IMR-90 (cell line): ENCODE data around the gene FRMD4B. TPM values are rescaled to one million over a fixed set of nuclear protein-coding genes. Genes with fewer than 3 reads are reported as not detected.

Experiments
- ATAC-seq: fragments of 200-7000 bp; cut with Tn5 transposase; 2 replicates; pipeline ENCODE4 v1.9.1; 2020; ENCODE audit warnings: low read depth, mild to moderate bottlenecking, moderate library complexity
- BruUV-seq: library from RNA; stranded (reverse); fragments of 400-500 nt; replicated peaks from 2 replicates; lab custom pipeline; 2021; lab: Mats Ljungman, UMichigan
- CTCF ChIA-PET: fragments of 300-600 bp; formaldehyde crosslinking; extraction: SDS; loops from one replicate; lab custom pipeline; 2021; ENCODE audit warnings: antibody characterized with exemption; lab: Yijun Ruan, JAX
- POLR2A ChIA-PET: fragments of 300-600 bp; sonication (Branson Sonifier 250); formaldehyde crosslinking; loops from one replicate; lab custom pipeline; 2022; ENCODE audit warnings: antibody characterized with exemption; ENCODE audit not compliant: unreplicated experiment; lab: Charles Lee
- DNase-seq: peaks from one replicate; pipeline ENCODE4 v3.0.0; 2013
- H2AFZ ChIP-seq: replicated peaks from 2 replicates; pipeline ENCODE3; 2013; ENCODE audit warnings: low read length, mild to moderate bottlenecking; ENCODE audit not compliant: poor library complexity
- H2AK5ac ChIP-seq: 2 replicates; pipeline ENCODE4 v1.6.1; 2013; ENCODE audit warnings: low read depth, low read length, inconsistent platforms
- H2AK9ac ChIP-seq: replicated peaks from 2 replicates; pipeline ENCODE3; 2013; ENCODE audit warnings: mild to moderate bottlenecking, low read depth, low read length, moderate library complexity; ENCODE audit not compliant: poor library complexity
- H2BK120ac ChIP-seq: 2 replicates; pipeline ENCODE4 v1.6.1; 2013; ENCODE audit warnings: low read depth, low read length, inconsistent platforms
- H2BK15ac ChIP-seq: 3 replicates; pipeline ENCODE4 v1.6.1; 2013; ENCODE audit warnings: low read depth, low read length, inconsistent platforms
- H2BK20ac ChIP-seq: 2 replicates; pipeline ENCODE4 v1.6.1; 2013; ENCODE audit warnings: low read depth, mild to moderate bottlenecking, inconsistent platforms, low read length, moderate library complexity
- H2BK5ac ChIP-seq: 2 replicates; pipeline ENCODE4 v1.6.1; 2013; ENCODE audit warnings: mild to moderate bottlenecking, low read depth, low read length, inconsistent platforms; ENCODE audit not compliant: poor library complexity, severe bottlenecking
- H3K14ac ChIP-seq: replicated peaks from 2 replicates; pipeline ENCODE4 v1.6.1; 2013; ENCODE audit warnings: low read depth, low read length, inconsistent platforms
- H3K18ac ChIP-seq: 2 replicates; pipeline ENCODE4 v1.6.1; 2013; ENCODE audit warnings: low read depth, low read length, control low read depth
- H3K23ac ChIP-seq: 2 replicates; pipeline ENCODE4 v1.6.1; 2013; ENCODE audit warnings: low read depth, low read length, inconsistent platforms
- H3K27ac ChIP-seq: 2 replicates; pipeline ENCODE4 v1.5.1; 2013; ENCODE audit warnings: mild to moderate bottlenecking, control low read depth, low read length; ENCODE audit not compliant: insufficient read depth
- H3K27me3 ChIP-seq: 2 replicates; pipeline ENCODE4 v1.6.1; 2013; ENCODE audit warnings: low read length; ENCODE audit not compliant: control insufficient read depth, insufficient read depth
- H3K36me3 ChIP-seq: 2 replicates; pipeline ENCODE4 v1.6.1; 2013; ENCODE audit warnings: low read length, mixed read lengths; ENCODE audit not compliant: control insufficient read depth, insufficient read depth
- H3K4ac ChIP-seq: 2 replicates; pipeline ENCODE4 v1.6.1; 2013; ENCODE audit warnings: low read depth, low read length, inconsistent platforms
- H3K4me1 ChIP-seq: 2 replicates; pipeline ENCODE4 v1.6.1; 2013; ENCODE audit warnings: low read length, mixed read lengths; ENCODE audit not compliant: control insufficient read depth, insufficient read depth
- H3K4me2 ChIP-seq: 2 replicates; pipeline ENCODE4 v1.6.1; 2013; ENCODE audit warnings: low read depth, mild to moderate bottlenecking, control low read depth, low read length, moderate library complexity
- H3K4me3 ChIP-seq: 2 replicates; pipeline ENCODE4 v1.5.1; 2013; ENCODE audit warnings: low read depth, mild to moderate bottlenecking, control low read depth, low read length, moderate library complexity; ENCODE audit not compliant: insufficient read depth
- H3K56ac ChIP-seq: 2 replicates; pipeline ENCODE4 v1.6.1; 2013; ENCODE audit warnings: low read length, inconsistent platforms; ENCODE audit not compliant: insufficient read depth; ENCODE audit errors: extremely low read depth
- H3K79me1 ChIP-seq, 2 experiments: 2 replicates each; pipeline ENCODE4 v1.6.1; 2013; ENCODE audit warnings: low read length in 2 of 2, inconsistent platforms in 1 of 2, low read depth in 1 of 2
- H3K9ac ChIP-seq: 2 replicates; pipeline ENCODE4 v1.6.1; 2013; ENCODE audit warnings: low read depth, low read length, control low read depth
- H3K9me1 ChIP-seq: 2 replicates; pipeline ENCODE4 v1.6.1; 2013; ENCODE audit warnings: low read length, inconsistent platforms; ENCODE audit not compliant: insufficient read depth
- H3K9me3 ChIP-seq: 2 replicates; pipeline ENCODE4 v1.6.1; 2013; ENCODE audit warnings: low read length; ENCODE audit not compliant: control insufficient read depth, insufficient read depth
- H4K20me1 ChIP-seq: 2 replicates; pipeline ENCODE4 v1.6.1; 2013; ENCODE audit warnings: low read length, inconsistent platforms; ENCODE audit not compliant: insufficient read depth
- H4K5ac ChIP-seq: 2 replicates; pipeline ENCODE4 v1.6.1; 2013; ENCODE audit warnings: mild to moderate bottlenecking, low read depth, low read length, control low read depth
- H4K8ac ChIP-seq, 2 experiments: 2 replicates each; pipeline ENCODE4 v1.6.1; 2013; ENCODE audit warnings: low read depth in 2 of 2, low read length in 2 of 2, control low read depth in 1 of 2, inconsistent platforms in 1 of 2
- H4K91ac ChIP-seq: 2 replicates; pipeline ENCODE4 v1.6.1; 2013; ENCODE audit warnings: low read depth, low read length, inconsistent platforms; ENCODE audit not compliant: insufficient read depth
- BHLHE40 ChIP-seq: fragments of 150-350 bp; IDR thresholded peaks from 2 replicates; pipeline ENCODE4 v1.6.1; 2016; ENCODE audit warnings: mild to moderate bottlenecking, low read depth, low read length
- CEBPB ChIP-seq: IDR thresholded peaks from 2 replicates; pipeline ENCODE4 v1.6.1; 2012; ENCODE audit warnings: low read depth, low read length, improper control_type of control experiment
- CHD1 ChIP-seq: IDR thresholded peaks from 2 replicates; pipeline ENCODE4 v1.6.1; 2012; ENCODE audit warnings: low read depth, low read length, improper control_type of control experiment
- FOS ChIP-seq: fragments of 150-350 bp; IDR thresholded peaks from 2 replicates; pipeline ENCODE4 v1.6.1; 2016; ENCODE audit warnings: low read depth, low read length
- MAFK ChIP-seq: IDR thresholded peaks from 2 replicates; pipeline ENCODE4 v1.6.1; 2012; ENCODE audit warnings: low read depth, low read length, improper control_type of control experiment
- MAZ ChIP-seq: IDR thresholded peaks from 2 replicates; pipeline ENCODE4 v1.6.1; 2012; ENCODE audit warnings: low read depth, mild to moderate bottlenecking, low read length, improper control_type of control experiment, moderate library complexity, borderline replicate concordance
- MXI1 ChIP-seq: IDR thresholded peaks from 2 replicates; pipeline ENCODE4 v1.6.1; 2012; ENCODE audit warnings: low read depth, mild to moderate bottlenecking, low read length, moderate library complexity, borderline replicate concordance
- NFE2L2 ChIP-seq: fragments of 150-350 bp; IDR thresholded peaks from 2 replicates; pipeline ENCODE4 v1.6.1; 2016; ENCODE audit warnings: low read depth, mild to moderate bottlenecking, low read length
- POLR2A ChIP-seq: IDR thresholded peaks from 2 replicates; pipeline ENCODE4 v1.6.1; 2012; ENCODE audit warnings: mild to moderate bottlenecking, low read depth, low read length
- RAD21 ChIP-seq: IDR thresholded peaks from 2 replicates; pipeline ENCODE4 v1.6.1; 2012; ENCODE audit warnings: low read length, improper control_type of control experiment
- RCOR1 ChIP-seq: IDR thresholded peaks from 2 replicates; pipeline ENCODE4 v1.6.1; 2012; ENCODE audit warnings: mild to moderate bottlenecking, low read length, improper control_type of control experiment; ENCODE audit not compliant: insufficient replicate concordance
- RFX5 ChIP-seq: IDR thresholded peaks from 2 replicates; pipeline ENCODE4 v1.8.0; 2012; ENCODE audit warnings: low read depth, mild to moderate bottlenecking, low read length, moderate library complexity
- SMC3 ChIP-seq: fragments of 150-350 bp; IDR thresholded peaks from 2 replicates; pipeline ENCODE4 v1.6.1; 2016; ENCODE audit warnings: low read depth, mild to moderate bottlenecking, antibody characterized with exemption, low read length, moderate library complexity
- WGBS, 2 experiments: methylation state at CpG; one replicate each; pipeline versions ENCODE4 v1.1.5 to v1.1.7; 2013; ENCODE audit warnings: missing lambda C conversion rate in 2 of 2; ENCODE audit not compliant: insufficient read length in 1 of 2; ENCODE audit errors: extremely low coverage in 2 of 2; 5-methylcytosine and 5-hydroxymethylcytosine counted together
- dilution Hi-C: fragments of 300-500 bp; cut with HindIII; formaldehyde crosslinking; loops from one replicate; pipeline ENCODE4 v1.14.3; 2018; ENCODE audit warnings: low sequenced_read_pairs; ENCODE audit not compliant: unreplicated experiment
- in situ Hi-C: fragments of 300-500 bp; cut with MboI; formaldehyde crosslinking; loops from 3 replicates; pipeline ENCODE4 v1.14.3; 2019; ENCODE audit warnings: low sequenced_read_pairs, inconsistent platforms, mixed read lengths
- intact Hi-C: fragments of 100-400 bp; cut with micrococcal nuclease; formaldehyde crosslinking; loops from 2 replicates; pipeline ENCODE4 v1.10.0; 2022
- polyA plus RNA-seq, 3 experiments: library from polyadenylated mRNA; depleted of rRNA; stranded (reverse); fragments of >200 nt; gene quantifications; 2 replicates each; pipeline ENCODE4 v1.2.3, GENCODE V29; 2012; ENCODE audit warnings: low replicate concordance in 1 of 3
- total RNA-seq: library from RNA; depleted of rRNA; stranded (reverse); fragments of >200 nt; gene quantifications from 2 replicates; pipeline ENCODE4 v1.2.3, GENCODE V29; 2012
- TF ChIP-seq, protein P1 (sequence below): fragments of 150-350 bp; IDR thresholded peaks from 2 replicates; pipeline ENCODE4 v1.6.1; 2017; ENCODE audit warnings: mild to moderate bottlenecking, antibody characterized with exemption, low read length, low read depth
- TF ChIP-seq, protein P2 (sequence below): conservative IDR thresholded peaks from 2 replicates; pipeline ENCODE4 v1.5.1; 2012; ENCODE audit warnings: mild to moderate bottlenecking, low read depth, low read length, improper control_type of control experiment
- TF ChIP-seq, protein P3 (sequence below): fragments of 150-350 bp; IDR thresholded peaks from 2 replicates; pipeline ENCODE4 v1.6.1; 2016; ENCODE audit warnings: low read depth, mild to moderate bottlenecking, low read length, moderate library complexity, borderline replicate concordance

Gene FRMD4B
- total and polyA plus RNA-seq, 2 of the 4 experiments (the other 2 are of a cell fraction): 0.14 to 0.36 TPM

DNA sequence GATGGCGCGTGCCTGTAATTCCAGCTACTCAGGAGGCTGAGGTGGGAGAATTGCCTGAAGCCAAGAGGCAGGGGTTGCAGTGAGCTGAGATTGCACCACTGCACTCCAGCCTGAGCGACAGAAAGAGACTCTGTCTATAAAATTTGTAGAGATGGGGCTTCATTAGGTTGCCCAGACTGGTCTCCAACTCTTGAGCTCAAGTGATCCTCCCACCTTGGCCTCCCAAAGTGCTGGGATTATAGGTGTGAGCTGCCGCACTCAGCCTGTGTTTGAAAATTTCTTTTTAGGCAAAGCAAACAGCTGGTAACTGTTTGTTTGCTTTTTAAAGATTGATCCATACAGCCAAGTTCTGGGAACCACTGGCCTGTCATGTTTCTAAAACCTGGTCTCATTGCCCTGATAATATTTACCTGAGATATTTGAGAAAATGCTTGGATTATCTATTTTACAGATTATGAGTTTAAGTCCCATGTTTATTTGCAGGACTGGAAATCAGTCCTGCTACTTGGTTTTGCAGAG, 199.3 kb downstream of the FRMD4B start:
- no TSS peak for BruUV-seq

More for the DNA sequence above, 199.3 kb downstream of the FRMD4B start:
- intact Hi-C loops (no loop called here), in situ Hi-C loops (no loop called here), dilution Hi-C loops (no loop called here)
- DNase-seq (no peak), ATAC-seq (no peak)
- H2AK5ac ChIP-seq: no peak overlapping the region
- WGBS, 2 experiments: no CpG with 5 or more reads among the region's 4 CpGs
- no peak overlapping the region for H2BK5ac ChIP-seq
- H3K56ac ChIP-seq: no peak overlapping the region
- no peaks in the 10 kb centered on the region for H3K9me1 ChIP-seq
- no peak overlapping the region for H4K5ac ChIP-seq
- H3K27ac ChIP-seq: no peak overlapping the region
- peaks cover 4% of the 10 kb centered on the region for H3K4me1 ChIP-seq
- no peak overlapping the region for H2AK9ac ChIP-seq
- H2BK20ac ChIP-seq: no peak overlapping the region
- no peaks in the 10 kb centered on the region for H3K36me3 ChIP-seq
- no peak overlapping the region for H4K91ac ChIP-seq
- H3K23ac ChIP-seq: no peak overlapping the region
- no peak overlapping the region for H3K4me3 ChIP-seq
- no peak overlapping the region for H3K4ac ChIP-seq
- H3K14ac ChIP-seq: no peak overlapping the region
- no peak overlapping the region for H2BK15ac ChIP-seq
- no peak overlapping the region for H3K4me2 ChIP-seq
- no peak overlapping the region for H3K18ac ChIP-seq
- H3K9me3 ChIP-seq: no peaks in the 10 kb centered on the region
- TF ChIP-seq CHD1: no peak
- no peak for TF ChIP-seq POLR2A
- TF ChIP-seq, protein P1, sequence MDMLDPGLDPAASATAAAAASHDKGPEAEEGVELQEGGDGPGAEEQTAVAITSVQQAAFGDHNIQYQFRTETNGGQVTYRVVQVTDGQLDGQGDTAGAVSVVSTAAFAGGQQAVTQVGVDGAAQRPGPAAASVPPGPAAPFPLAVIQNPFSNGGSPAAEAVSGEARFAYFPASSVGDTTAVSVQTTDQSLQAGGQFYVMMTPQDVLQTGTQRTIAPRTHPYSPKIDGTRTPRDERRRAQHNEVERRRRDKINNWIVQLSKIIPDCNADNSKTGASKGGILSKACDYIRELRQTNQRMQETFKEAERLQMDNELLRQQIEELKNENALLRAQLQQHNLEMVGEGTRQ: no peak
- TF ChIP-seq RAD21: no peak
- TF ChIP-seq FOS: no peak
- TF ChIP-seq NFE2L2: no peak
- TF ChIP-seq RFX5: no peak
- no peak for TF ChIP-seq BHLHE40
- TF ChIP-seq, protein P2, sequence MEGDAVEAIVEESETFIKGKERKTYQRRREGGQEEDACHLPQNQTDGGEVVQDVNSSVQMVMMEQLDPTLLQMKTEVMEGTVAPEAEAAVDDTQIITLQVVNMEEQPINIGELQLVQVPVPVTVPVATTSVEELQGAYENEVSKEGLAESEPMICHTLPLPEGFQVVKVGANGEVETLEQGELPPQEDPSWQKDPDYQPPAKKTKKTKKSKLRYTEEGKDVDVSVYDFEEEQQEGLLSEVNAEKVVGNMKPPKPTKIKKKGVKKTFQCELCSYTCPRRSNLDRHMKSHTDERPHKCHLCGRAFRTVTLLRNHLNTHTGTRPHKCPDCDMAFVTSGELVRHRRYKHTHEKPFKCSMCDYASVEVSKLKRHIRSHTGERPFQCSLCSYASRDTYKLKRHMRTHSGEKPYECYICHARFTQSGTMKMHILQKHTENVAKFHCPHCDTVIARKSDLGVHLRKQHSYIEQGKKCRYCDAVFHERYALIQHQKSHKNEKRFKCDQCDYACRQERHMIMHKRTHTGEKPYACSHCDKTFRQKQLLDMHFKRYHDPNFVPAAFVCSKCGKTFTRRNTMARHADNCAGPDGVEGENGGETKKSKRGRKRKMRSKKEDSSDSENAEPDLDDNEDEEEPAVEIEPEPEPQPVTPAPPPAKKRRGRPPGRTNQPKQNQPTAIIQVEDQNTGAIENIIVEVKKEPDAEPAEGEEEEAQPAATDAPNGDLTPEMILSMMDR: no peak
- no peak for TF ChIP-seq MXI1
- no peak for TF ChIP-seq CEBPB
- TF ChIP-seq SMC3: no peak
- TF ChIP-seq RCOR1: no peak
- TF ChIP-seq, protein P3, sequence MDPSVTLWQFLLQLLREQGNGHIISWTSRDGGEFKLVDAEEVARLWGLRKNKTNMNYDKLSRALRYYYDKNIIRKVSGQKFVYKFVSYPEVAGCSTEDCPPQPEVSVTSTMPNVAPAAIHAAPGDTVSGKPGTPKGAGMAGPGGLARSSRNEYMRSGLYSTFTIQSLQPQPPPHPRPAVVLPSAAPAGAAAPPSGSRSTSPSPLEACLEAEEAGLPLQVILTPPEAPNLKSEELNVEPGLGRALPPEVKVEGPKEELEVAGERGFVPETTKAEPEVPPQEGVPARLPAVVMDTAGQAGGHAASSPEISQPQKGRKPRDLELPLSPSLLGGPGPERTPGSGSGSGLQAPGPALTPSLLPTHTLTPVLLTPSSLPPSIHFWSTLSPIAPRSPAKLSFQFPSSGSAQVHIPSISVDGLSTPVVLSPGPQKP: no peak
- TF ChIP-seq MAFK: no peak
- no peak for TF ChIP-seq MAZ
- CTCF ChIA-PET: no interaction called here
- no peaks in the 10 kb centered on the region for H3K79me1 ChIP-seq
- POLR2A ChIA-PET: interaction anchor here (0.6 kb wide), 1 partner anchor 18 kb away, joined by 7 read pairs; no protein-coding TSS in a partner anchor
- H2BK120ac ChIP-seq: no peak overlapping the region
- H4K20me1 ChIP-seq: no peaks in the 10 kb centered on the region
- no peak overlapping the region for H4K8ac ChIP-seq
- H3K9ac ChIP-seq: no peak overlapping the region
- H3K27me3 ChIP-seq: peaks cover 2% of the 10 kb centered on the region
- H2AFZ ChIP-seq: no peak overlapping the region
